ENCODE results near the gene IKBKG.
"Not testable (repeated sequence)": the region's sequence is repeated elsewhere in the genome, so short reads cannot be mapped to it uniquely, and the experiment has no call there.

The IKBKG gene, protein sequence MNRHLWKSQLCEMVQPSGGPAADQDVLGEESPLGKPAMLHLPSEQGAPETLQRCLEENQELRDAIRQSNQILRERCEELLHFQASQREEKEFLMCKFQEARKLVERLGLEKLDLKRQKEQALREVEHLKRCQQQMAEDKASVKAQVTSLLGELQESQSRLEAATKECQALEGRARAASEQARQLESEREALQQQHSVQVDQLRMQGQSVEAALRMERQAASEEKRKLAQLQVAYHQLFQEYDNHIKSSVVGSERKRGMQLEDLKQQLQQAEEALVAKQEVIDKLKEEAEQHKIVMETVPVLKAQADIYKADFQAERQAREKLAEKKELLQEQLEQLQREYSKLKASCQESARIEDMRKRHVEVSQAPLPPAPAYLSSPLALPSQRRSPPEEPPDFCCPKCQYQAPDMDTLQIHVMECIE

DNA sequence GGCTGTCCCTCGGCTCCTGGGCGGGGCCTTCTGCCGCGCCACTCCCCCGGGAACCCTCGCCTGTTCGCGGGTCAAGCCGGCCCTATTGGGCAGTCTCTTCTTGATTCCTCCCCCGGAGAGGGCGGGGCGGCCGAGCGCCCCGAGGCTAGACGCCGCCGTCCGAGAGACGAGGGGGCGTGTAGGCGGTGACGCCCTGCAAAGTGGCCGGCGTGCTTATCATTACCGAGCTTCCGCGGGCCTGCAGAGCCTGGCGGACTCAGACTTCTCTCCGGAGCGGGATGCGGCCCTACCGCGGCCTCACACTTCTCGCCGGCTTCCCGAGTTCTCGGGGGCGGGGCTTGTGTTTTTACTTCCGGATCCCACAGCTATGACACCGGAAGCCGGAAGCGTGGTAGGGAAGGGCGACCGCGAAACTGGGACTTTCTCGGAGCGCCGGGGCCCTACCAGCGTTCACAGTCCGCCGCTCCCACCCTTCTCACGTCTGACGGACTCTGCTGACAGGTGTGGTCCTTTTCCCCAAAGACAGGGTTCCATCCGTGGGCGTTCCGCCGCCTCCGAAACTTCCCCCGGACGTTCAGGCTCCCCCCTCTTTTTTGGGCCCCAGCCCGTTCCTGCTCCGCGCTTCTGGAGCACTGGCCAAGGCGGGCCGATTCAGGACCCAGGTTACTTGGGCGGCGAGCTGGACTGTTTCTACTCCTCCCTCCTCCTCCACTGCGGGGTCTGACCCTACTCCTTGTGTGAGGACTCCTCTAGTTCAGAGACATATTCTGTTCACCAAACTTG is at the start of gene IKBKG:
Gene IKBKG (plus strand): TSS at position 376 of the 783 bp plus-strand sequence. CDS start 4,383 bp downstream, outside the sequence.
- peak; percentile 91 to 95 (median 92) for DNase-seq

DNA sequence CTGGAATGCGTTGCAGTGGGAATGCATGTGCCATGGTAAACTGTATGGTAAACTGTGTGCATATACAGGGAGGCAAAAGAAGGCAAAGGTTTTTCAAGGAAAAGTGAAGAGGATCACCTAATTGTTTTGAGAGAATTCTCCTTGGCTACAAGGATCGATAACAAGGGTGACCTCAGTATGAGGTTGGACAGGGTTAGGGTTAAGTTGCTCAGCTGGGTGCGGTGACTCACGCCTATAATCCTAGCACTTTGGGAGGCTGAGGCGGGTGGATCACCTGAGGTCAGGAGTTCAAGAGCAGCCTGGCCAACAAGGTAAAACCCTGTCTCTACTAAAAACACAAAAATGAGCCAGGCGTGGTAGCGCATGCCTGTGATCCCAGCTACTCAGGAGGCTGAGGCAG is 46.0 kb upstream of the IKBKG start:
- DNase-seq, result not testable (repeated sequence)

DNA sequence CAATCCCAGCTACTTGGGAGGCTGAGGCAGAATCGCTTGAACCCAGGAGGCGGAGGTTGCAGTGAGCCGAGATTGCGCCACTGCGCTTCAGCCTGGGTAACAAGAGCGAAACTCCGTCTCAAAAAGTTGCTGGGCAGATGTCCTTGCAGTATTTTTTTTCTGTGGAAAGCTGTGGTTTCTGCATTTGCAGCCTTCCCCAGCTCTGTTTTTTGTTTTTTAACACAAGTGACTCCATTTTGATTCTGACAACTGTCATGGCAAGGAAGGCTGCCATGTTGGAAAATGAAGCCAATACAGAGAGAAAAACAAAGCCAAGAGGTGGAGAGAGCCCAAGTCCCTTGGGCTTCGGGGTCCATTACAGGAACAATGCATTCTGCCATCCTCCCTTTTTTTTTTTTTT is 45.3 kb upstream of the IKBKG start:
- no peak for DNase-seq

DNA sequence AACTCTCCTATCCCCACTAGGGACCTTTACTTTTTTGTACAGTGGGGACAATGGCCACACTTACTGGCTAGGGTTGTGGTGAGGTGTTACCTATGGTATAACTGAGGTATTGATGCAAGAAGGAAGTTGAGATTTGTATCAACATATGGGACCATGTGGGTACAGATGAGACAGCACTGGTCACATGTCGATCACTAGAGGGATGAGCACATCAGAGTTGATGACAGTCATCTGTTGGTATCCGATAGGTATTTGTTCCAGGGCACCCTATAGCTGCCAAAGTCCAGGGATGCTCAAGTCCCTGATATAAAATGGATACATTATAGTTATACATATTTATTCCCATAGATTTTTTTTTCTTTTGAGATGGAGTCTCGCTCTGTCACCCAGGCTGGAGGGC is 44.4 kb upstream of the IKBKG start:
- no peak for DNase-seq

DNA sequence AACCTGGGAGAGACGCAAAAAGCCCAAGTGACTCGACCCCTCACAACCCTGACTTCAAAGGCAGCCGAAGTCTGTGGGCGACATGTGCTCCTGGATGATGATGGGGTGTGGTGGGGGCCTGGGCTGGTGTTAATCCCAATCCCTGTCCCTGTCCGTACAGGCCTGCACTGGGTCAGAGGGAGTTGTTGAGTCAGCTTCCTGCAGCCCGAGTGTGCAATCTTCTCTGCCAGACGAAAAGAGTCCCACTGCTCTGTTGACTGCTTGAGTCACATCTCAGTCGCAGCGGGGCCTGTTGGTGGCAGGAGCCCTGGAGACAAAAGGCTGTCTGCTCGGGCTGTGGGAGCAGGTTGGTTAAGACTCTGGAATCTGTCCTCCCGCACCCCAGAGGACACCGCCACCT is 41.7 kb upstream of the IKBKG start:
- DNase-seq, result peak in 1 of 3 donors; percentile 44

DNA sequence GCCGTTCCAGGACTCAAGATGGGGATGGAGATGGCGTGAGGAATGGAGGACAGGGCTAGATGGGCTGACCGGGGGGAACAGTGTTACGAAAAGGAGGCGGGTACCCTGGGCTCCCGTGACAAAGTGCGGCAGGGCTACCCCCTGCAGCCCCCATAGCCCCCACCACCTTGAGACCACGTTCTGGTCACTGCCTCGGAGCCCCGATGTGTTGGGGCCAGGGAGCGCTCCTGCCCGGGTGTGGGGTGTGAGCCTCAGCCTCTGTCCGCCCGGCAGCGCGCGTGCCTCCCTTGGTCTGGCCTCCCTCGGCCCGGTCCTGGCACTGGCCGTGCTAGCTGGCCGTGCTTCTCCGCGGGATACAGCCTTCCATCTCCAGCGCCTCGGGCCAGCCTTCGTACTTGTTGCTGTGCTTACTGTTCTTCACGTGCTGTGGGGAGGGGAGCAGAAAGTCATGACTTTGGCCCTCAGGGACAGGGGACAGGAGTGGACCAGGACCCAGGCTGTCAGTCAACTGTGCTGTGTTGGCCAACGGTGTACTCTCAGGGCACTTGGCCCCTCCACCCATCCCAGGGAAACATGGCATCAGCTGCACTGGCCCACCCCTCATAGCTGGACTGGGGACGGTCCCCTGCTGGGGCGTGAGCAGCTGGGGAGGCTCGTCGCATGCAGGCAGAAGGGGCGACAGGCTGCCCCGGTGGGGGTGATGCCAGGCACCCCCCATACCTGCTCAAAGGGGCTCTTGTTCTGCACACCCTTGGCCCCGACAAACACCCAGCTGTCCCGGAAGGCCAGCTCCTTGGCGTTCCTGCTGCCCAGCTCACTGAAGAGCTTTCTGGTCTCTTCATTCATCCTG is 40.7 kb upstream of the IKBKG start:
- no peak for DNase-seq

DNA sequence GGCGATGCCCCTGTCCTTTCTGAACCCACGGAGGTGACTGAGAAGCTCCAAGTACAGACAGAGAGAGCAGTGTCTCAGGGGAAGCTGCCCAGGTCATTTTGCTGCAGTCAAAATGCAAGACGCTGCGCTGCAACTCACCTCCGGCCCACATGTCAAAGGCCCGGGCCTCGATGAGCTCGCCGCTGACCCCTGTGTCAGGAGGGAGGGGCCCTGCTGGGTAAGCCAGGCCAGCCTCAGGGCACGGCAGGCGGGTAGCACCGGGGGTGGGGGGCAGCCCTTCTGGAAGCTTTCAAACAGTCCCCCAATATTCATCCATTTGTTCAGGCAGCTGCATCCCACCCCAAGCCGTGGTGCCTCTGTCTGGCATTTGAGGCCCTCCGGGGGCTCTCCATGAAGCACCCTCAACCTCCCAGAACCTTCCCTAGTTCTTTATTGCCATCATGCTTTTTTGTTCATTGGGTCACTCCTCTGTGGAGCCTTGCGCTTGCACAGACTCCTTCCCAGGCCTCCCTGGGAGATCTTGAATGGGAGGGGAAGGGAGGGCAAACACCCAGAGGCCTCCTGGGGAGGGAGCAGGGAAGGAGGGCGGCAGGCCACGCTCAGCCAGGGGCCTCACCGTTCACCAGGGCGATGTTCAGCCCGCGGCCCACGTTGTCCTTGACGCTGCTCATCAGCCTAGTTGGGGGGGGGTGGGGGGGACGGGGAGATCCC is 39.6 kb upstream of the IKBKG start:
- no peak for DNase-seq

DNA sequence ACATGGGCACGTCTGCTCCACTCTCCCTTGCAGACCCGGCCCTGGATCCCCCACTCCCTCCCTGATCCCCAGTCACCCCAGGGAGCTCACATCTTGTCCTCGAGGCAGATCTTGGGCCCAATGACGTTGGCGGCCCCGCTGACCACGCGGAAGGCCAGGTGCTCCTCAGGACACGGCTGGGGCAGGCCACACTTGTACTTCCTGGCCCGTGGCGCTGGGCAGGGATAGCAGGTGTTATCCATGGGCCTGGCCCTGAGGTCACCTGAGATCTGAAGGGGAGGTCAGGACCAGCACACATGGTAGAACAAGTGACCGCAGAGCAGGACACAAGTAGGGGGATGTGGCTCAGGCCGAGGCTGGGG is 39.1 kb upstream of the IKBKG start:
- no peak for DNase-seq

DNA sequence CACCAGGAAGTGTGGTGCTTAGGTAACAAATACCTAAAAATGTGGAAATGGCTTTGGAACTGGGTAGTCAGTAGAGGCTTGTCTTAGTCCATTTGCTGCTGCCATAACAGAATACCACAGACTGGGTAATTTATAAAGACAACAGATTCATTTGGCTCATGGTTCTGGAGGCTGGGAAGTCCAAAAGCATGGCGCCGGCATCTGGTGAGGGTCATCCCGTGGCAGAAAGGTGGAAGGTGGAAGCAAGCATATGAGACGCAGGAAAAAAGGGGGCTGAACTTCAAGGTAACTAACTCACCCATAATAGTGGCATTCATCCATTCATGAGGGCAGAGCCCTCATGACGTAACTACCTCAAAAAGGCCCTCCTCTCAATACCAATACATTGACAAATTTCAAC is 38.0 kb upstream of the IKBKG start:
- no peak for DNase-seq

DNA sequence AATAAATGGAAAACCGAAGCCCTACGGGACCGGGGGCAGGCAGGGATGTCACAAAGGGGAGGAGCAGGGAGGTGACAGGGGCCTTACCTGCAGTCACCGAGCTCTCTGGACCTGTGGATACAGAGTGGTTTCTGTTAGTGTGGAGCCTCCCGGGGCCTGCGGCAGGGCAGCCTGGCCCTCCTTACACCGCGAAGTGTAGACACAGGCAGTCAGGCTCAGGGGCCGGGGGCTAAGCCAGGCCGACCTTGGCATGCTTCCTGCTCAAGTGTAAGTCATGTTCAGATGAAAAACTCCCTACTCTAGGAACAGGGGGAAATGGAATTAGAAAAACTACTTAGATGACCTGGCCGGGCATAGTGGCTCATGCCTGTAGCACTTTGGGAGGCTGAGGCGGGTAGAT is 35.7 kb upstream of the IKBKG start:
- DNase-seq, result no peak

DNA sequence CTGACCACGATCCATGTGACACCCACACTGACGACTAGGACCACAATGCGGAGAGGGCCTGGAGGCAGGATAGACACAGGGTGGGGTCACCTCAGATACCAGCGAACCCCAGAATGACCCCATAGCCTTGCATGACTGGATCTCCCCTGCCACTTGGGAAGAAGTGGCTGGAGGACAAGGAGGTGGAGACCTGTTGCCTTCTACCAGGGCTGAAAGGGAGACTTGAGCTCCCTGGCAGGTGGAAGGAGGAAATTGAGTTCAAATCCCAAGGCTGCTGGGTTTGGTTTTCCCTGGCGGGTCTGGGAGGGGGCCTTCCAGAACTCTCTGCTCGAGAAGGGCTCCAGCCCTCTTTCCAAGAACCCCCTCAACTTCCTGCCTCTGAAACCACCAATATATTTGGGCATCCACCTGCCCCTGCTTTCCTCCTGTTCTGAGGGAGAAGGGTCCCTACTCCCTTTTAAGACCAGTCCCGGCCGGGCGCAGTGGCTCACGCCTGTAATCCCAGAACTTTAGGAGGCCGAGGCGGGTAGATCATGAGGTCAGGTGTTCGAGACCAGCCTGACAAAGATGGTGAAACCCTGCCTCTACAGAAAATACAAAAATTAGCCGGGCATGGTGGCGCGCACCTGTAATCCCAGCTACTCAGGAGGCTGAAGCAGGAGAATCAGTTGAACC is 34.4 kb upstream of the IKBKG start:
- no peak for DNase-seq

DNA sequence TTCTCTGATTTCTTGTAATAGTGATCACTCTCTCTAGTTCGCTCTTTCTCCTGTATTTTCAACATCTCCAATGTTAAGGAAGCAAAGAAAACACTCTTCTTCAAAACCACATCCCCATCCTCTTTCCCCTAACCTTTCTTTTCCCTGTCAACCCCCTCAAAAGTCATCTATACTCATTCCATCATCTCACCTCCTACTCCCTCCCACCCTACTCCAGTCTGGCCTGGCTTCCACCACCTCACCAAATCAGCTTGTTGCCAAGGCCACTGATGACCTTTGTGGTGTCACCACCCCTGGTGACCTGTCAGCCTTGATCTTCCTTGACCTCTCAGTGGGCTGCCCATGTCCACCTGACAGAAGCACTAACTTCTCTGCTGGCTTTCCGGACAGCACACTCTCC is 33.7 kb upstream of the IKBKG start:
- peak in 1 of 3 donors; percentile 26 for DNase-seq

DNA sequence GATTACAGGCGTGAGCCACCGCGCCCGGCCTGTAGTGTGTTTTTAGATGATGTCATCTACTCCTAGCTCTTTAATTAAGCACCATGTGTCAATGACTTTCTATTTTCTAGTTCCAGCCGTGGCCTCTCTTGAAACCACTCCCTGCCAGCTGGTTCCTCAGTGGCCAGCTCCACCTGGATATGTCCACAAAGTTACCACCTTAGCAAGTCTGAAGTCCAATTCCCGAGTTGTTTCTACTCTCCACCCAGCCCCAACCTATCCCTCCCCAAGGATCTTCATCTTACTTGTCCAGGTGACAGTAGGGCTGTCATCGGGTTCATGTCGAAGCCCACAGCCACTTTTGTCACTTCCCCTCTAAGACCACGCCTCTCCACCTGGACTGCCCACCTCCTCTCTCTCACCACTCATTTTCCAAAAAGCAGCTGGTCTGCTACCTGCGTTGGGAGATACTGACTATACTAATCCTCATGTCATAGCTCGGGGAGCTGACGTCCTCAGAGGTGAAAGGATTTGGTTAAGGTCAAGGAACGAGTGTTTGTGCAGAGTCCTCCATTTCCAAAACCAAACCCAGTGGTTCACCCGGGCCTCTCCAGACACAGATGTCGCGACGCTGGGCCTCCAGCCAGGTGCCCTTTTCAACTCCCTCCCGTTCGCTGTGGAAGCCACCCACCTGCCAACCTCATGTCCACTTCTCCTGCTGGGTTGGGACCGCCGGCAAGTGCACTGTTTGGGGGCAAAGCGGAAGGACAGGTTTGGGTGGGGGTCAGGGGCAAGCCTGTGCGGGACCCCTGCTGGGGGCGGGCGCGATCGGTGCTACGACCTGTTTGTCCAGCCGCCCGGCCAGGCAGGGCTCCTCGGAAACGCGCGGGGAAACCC is 32.1 kb upstream of the IKBKG start:
- no peak for DNase-seq

DNA sequence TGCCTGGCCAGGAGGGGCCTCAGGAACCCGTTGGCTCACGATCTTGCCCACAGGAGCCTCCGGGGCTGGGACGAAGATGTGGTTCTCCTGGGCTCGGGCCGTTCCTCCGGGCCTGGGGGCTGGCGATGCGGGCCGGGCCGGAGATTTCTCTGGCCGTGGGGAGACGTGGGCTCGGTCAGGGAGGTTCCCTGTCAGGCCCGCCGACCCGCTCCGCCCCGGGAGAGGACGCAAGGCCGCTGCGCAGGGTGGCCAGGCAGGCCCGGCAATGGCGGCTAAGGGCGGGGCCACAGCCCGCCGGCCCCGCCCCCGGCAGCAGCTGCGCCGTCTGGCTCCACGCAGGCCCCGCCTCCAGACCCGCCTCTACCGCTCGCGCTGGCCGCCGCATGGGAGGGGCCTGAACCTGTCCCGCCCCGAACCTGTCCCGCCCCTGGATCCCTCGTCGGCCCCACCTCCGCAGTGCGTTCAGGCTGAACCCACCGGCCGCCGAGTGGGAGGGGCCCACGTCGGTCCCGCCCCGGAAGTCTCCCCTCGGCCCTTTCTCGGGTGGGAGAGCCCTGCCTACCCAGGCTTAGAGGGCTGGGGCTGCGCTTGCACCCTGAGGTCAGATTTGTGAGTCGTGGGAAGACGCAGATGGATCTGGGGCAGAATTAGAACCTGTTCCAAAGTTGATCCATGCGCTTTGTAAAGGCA is 31.3 kb upstream of the IKBKG start, which contains the start of gene FAM3A:
Gene FAM3A (minus strand): TSS at position 267 of the 690 bp plus-strand sequence. CDS start 460 bp downstream, outside the sequence.
- DNase-seq, result peak; percentile 87 to 94 (median 90)

DNA sequence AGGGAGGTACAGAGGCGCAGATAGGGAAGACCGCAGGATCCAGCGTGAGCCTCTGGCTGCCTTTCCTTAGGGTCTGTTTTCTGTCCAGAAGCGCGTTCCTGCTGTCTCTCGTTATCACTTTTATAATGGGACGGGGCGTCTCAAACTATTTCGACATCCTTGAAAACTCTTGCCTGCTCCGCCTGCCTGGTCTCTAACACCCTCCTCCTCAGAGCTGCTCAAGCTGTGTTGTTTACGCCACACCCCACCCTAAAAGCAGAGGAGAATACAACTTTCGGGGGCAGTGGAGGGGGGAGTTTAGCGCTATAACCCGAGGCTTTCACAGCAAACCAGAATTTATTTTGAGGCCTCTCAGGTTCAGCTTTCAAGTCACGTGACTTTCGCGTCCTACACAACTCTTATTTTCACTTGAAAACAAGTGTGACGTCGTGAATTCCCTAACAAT is 30.7 kb upstream of the IKBKG start:
- DNase-seq, result peak in 1 of 3 donors; percentile 17

DNA sequence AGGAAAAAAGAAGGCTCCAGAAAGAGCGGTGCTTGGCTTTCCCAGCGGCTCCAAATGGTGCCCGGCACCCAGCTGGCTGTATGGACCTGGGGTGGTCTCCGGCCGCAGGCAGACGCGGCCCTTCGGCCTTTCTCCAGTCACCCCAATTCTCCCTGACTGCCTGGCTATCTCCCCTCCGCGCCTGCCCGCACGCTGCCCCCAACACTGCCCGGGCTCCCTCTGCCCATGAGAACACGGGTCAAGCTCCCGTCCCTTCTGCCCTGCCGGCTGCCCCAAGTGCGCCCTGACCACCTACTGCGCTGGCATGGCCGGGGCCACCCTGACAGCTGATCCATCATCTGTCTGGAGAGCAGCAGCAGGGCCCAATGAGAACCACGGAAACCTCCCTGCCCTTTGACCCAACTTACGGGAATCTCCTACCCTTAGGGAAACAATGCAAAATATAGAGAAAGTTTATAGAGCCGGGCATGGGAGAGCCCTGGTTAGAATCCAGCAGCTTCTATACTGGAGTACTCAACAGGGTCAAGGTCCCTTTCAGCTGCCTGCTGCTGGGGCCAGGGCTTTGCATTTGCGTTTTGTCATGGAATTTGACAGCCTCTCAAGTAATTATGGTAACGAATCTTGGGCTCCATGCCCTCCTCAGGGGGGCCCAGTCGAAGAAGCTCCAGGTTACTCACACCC is 30.2 kb upstream of the IKBKG start:
- no peak for DNase-seq

DNA sequence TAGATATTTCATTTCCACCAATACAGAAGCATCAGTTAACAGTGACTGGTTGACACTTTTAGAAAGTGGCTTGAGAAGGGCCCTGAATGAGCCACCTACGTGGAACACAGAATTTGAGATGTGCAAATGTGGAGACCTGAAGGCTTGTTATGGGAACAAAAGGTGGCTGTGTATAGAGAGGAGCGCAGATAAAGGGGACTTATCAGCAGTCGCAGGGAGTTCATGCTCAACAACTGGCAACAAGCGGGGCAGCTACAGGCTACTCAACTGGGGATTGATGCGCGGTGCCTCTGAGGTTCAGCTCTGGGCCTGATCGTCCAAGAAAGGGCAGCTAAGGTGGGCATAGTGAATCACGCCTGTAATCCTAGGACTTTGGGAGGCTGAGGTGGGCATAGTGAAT is 28.0 kb upstream of the IKBKG start:
- DNase-seq, result no peak

DNA sequence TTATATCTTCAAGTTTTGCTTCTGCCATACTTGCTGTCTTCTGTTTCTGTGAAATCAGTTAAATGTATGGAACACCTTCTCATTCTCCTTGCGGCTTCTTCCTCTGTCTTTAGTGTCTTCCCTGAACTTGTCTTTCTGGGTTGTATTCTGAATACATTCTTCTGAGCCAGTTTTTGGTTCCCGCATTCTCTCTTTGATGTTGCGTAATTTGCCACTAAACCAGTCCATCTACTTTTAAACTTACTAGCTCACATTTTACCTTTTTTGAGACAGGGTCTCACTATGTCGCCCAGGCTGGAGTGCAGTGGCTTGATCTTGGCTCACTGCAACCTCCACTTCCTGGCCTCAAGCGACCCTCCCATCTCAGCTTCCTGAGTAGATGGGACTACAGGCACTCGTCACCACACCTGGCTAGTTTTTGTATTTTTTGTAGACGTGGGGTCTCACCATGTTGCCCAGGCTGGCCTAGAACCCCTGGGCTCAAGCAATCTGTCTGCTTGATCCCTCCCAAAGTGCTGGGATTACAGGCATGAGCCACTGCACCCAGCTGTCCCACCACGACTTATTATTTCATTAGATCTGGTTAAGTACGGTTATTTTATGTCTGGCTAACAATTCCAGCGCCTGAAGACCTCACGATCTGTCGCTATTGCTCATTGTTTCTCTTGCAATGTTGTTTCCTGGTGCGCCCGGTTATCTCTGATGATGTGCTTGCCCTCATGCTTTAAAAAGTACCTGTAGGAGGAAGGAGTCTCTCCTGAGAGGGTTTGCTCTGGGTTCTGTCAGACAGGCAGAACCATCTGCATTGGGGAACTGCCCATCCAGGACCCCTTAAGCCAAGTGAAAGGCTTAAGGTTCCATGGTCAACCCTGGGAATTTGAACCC is 21.6 kb upstream of the IKBKG start:
- DNase-seq, result no peak
